ENCODE measurements around the gene BATF3.

BATF3 gene

DNA sequence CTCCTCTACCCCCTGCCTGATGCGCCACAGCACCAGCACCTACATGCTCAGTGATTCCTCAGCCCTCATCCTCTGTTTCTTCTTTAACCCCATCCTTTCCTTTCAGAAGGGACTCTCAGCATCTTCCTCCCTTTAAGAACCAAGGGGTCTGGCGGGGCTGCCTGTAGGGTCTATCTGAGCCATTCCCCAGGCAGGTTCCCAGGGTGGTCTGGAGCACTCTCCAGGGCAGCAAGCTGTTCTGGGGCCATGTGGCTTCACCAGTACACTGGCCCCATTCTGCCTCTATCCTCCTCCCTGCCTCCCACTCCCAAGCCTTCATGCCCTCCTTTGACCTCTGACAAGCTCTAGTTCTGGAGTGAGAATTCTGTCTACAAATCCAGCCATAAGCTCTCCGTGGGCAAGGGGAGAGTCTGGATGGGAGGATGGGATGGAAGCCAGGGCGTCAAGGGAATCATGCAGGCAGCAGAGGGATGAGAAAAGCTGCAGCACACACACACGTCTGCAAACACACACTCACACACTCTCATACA lies 10.4 kb downstream of the BATF3 start:
- Histone ChIP-seq H4K20me1 (ENCODE audit: low read depth, low read length) (no peaks in the 10 kb centered on the region), H3K27me3 (ENCODE audit: low read length) (no peaks in the 10 kb centered on the region), H3K9ac (ENCODE audit: low read length) (no peak overlapping the region), H3K79me2 (ENCODE audit: insufficient read depth, low read length) (no peaks in the 10 kb centered on the region), H3K9me3 (ENCODE audit: insufficient read depth, low read length) (no peaks in the 10 kb centered on the region), H3K4me2 (ENCODE audit: low read depth, low read length, poor library complexity, severe bottlenecking) (no peak overlapping the region), H3K4me3 (ENCODE audit: insufficient read depth, low read length, poor library complexity, severe bottlenecking) (no peak overlapping the region), H2AFZ (ENCODE audit: low read depth, low read length, severe bottlenecking) (no peak overlapping the region), H3K9me2 (replicated peaks; ENCODE audit: insufficient read depth, low read length) (no peaks in the 10 kb centered on the region), H3K36me3 (ENCODE audit: low read length) (no peaks in the 10 kb centered on the region), H3F3A (ENCODE audit: insufficient read depth) (no peaks in the 10 kb centered on the region), H3K27ac (ENCODE audit: low read depth, low read length) (no peak overlapping the region)
- TF ChIP-seq, protein P1, sequence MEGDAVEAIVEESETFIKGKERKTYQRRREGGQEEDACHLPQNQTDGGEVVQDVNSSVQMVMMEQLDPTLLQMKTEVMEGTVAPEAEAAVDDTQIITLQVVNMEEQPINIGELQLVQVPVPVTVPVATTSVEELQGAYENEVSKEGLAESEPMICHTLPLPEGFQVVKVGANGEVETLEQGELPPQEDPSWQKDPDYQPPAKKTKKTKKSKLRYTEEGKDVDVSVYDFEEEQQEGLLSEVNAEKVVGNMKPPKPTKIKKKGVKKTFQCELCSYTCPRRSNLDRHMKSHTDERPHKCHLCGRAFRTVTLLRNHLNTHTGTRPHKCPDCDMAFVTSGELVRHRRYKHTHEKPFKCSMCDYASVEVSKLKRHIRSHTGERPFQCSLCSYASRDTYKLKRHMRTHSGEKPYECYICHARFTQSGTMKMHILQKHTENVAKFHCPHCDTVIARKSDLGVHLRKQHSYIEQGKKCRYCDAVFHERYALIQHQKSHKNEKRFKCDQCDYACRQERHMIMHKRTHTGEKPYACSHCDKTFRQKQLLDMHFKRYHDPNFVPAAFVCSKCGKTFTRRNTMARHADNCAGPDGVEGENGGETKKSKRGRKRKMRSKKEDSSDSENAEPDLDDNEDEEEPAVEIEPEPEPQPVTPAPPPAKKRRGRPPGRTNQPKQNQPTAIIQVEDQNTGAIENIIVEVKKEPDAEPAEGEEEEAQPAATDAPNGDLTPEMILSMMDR (IDR thresholded peaks at IDR 0.05; ENCODE audit: insufficient read depth, low read length, poor library complexity, severe bottlenecking): no peak
- TF ChIP-seq EZH2phosphoT487 (conservative IDR thresholded peaks at IDR 0.05; ENCODE audit: low read length): no peak

DNA sequence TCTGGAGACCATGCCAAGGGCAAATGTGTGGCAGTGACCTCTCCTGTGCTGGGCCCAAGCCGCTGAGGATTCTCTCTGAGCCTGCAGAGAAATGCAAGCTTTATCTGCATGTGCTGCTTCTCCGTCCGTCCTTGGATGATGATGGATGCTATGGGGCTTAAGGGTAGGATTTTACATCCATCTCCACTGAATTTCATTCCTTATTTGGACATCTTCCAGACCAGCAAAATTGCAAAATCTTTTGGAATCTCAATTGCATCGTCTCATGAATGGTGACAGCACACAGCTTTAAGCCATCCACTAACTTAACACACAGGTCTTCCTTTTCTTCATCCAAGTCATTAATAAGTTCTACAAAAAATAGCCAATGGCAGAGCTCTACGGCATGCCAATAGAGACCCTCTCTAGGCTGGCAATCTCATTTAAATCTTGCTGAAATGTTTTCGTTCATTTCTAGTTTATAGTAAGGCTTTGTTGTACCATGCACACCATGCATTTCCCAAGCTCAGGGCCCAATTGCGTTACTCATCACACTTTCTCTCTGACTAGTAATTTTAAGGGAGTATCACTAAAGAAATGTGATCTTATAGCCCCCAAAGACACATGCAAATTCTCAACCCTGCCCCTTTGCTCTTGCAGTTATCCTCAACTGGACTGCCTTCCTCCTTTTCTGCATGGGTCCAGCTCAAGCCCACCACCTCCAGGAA lies 11.1 kb downstream of the BATF3 start:
- Histone ChIP-seq H3K9ac (ENCODE audit: low read length) (no peak overlapping the region), H3K9me2 (replicated peaks; ENCODE audit: insufficient read depth, low read length) (no peaks in the 10 kb centered on the region), H3K4me2 (ENCODE audit: low read depth, low read length, poor library complexity, severe bottlenecking) (no peak overlapping the region), H3K79me2 (ENCODE audit: insufficient read depth, low read length) (no peaks in the 10 kb centered on the region), H4K20me1 (ENCODE audit: low read depth, low read length) (no peaks in the 10 kb centered on the region), H3K27ac (ENCODE audit: low read depth, low read length) (no peak overlapping the region), H3F3A (ENCODE audit: insufficient read depth) (no peaks in the 10 kb centered on the region), H3K9me3 (ENCODE audit: insufficient read depth, low read length) (no peaks in the 10 kb centered on the region), H3K4me3 (ENCODE audit: insufficient read depth, low read length, poor library complexity, severe bottlenecking) (no peak overlapping the region), H3K27me3 (ENCODE audit: low read length) (no peaks in the 10 kb centered on the region), H3K36me3 (ENCODE audit: low read length) (no peaks in the 10 kb centered on the region), H2AFZ (ENCODE audit: low read depth, low read length, severe bottlenecking) (no peak overlapping the region)
- TF ChIP-seq, protein P1 (IDR thresholded peaks at IDR 0.05; ENCODE audit: insufficient read depth, low read length, poor library complexity, severe bottlenecking): no peak
- TF ChIP-seq EZH2phosphoT487 (conservative IDR thresholded peaks at IDR 0.05; ENCODE audit: low read length): no peak

DNA sequence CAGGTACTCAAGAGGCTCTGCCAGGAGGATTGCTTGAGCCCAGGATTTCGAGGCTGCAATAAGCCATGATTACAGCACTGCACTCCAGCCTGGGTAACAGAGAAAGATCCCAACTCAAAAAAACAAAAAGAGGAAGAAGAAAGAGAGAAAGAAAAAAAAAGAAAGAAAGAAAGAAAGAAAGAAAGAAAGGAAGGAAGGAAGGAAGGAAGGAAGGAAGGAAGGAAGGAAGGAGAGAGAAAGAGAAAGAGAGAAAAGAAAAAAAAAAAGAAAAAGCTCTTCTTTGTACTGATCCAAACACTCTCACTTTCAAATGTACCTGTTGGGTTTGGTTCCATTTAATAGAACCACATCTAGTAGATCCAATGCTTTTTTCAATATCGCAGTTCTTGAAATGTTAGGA lies 11.8 kb downstream of the BATF3 start:
- Histone ChIP-seq H3K4me3 (ENCODE audit: insufficient read depth, low read length, poor library complexity, severe bottlenecking) (no peak overlapping the region), H3K9ac (ENCODE audit: low read length) (no peak overlapping the region), H3K36me3 (ENCODE audit: low read length) (no peaks in the 10 kb centered on the region), H3K9me3 (ENCODE audit: insufficient read depth, low read length) (no peaks in the 10 kb centered on the region), H3K4me2 (ENCODE audit: low read depth, low read length, poor library complexity, severe bottlenecking) (no peak overlapping the region), H4K20me1 (ENCODE audit: low read depth, low read length) (no peaks in the 10 kb centered on the region), H3K9me2 (replicated peaks; ENCODE audit: insufficient read depth, low read length) (no peaks in the 10 kb centered on the region), H3K27ac (ENCODE audit: low read depth, low read length) (no peak overlapping the region), H2AFZ (ENCODE audit: low read depth, low read length, severe bottlenecking) (no peak overlapping the region), H3K27me3 (ENCODE audit: low read length) (no peaks in the 10 kb centered on the region), H3K79me2 (ENCODE audit: insufficient read depth, low read length) (no peaks in the 10 kb centered on the region), H3F3A (ENCODE audit: insufficient read depth) (no peaks in the 10 kb centered on the region)
- no peak for TF ChIP-seq EZH2phosphoT487 (conservative IDR thresholded peaks at IDR 0.05; ENCODE audit: low read length)

DNA sequence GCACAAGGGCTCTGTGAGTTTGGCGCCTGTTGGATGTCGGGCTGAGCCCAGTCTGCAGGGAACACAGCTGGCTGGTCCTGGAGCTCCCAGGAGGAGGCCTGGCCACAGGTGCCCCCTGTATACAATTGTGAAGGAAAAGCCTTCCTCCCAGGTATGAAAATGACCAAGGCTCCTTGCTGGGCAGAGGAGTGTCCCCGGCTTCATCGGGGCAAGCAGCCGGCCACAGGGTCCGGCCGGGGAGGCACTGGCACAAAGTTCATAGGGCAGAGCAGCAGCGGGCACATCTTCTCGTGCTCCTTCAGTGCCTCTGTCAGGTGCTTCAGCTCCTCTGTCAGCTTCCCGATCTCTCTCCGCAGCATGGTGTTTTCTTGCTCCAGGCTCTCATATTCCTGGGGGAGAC lies 13.0 kb downstream of the BATF3 start:
- H3K9ac ChIP-seq (ENCODE audit: low read length): no peak overlapping the region

More for the DNA sequence above, 13.0 kb downstream of the BATF3 start:
- Histone ChIP-seq H3K4me3 (ENCODE audit: insufficient read depth, low read length, poor library complexity, severe bottlenecking) (no peak overlapping the region), H3K36me3 (ENCODE audit: low read length) (no peaks in the 10 kb centered on the region), H2AFZ (ENCODE audit: low read depth, low read length, severe bottlenecking) (no peak overlapping the region), H4K20me1 (ENCODE audit: low read depth, low read length) (no peaks in the 10 kb centered on the region), H3K27ac (ENCODE audit: low read depth, low read length) (no peak overlapping the region), H3K79me2 (ENCODE audit: insufficient read depth, low read length) (no peaks in the 10 kb centered on the region), H3K27me3 (ENCODE audit: low read length) (no peaks in the 10 kb centered on the region), H3F3A (ENCODE audit: insufficient read depth) (no peaks in the 10 kb centered on the region), H3K9me3 (ENCODE audit: insufficient read depth, low read length) (no peaks in the 10 kb centered on the region), H3K4me2 (ENCODE audit: low read depth, low read length, poor library complexity, severe bottlenecking) (no peak overlapping the region), H3K9me2 (replicated peaks; ENCODE audit: insufficient read depth, low read length) (no peaks in the 10 kb centered on the region)
- TF ChIP-seq, protein P1 (IDR thresholded peaks at IDR 0.05; ENCODE audit: insufficient read depth, low read length, poor library complexity, severe bottlenecking): no peak
- no peak for TF ChIP-seq EZH2phosphoT487 (conservative IDR thresholded peaks at IDR 0.05; ENCODE audit: low read length)

Measured in SU-DHL-6 (cell line).